Measurements from ENCODE around the gene MMP17.

The MMP17 gene

DNA sequence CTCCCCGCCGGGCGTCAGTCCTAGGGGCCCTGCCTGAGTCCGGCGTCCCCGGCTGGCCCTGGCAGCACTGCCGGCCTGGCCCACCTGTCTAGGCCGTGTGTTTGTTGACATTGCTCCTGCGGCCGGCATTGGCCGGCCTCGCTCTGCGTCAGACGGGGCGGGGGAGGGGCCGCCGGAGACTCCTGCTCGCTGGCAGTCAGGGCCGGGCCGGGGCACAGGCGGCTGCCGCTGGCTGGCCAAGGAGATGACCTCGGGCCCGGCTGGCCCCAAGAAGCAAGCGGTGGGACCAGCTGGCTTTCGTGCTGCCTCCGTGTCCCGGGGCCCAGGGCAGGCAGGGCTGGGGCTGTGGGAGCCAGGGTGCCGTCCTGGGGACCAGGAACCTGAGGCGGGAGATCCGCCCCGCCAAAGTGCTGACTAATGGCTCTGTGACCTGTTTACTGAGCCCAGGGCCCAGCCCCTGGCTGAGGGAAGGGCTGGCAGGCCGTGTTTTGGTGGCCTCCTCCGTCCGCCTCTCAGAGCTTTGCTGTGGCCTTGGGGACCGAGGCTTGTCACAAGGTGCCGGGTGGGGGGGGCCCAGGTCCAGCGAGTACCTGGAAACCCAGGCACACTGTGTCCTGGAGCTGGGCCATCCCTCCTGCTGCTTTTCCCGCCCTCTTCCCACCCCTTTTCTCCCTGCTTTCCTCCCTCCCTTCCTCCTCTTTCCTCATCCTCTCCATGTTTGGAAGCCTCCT, 68.1 kb downstream of the MMP17 start:
- DNase-seq, result peak; percentile 56 to 69

DNA sequence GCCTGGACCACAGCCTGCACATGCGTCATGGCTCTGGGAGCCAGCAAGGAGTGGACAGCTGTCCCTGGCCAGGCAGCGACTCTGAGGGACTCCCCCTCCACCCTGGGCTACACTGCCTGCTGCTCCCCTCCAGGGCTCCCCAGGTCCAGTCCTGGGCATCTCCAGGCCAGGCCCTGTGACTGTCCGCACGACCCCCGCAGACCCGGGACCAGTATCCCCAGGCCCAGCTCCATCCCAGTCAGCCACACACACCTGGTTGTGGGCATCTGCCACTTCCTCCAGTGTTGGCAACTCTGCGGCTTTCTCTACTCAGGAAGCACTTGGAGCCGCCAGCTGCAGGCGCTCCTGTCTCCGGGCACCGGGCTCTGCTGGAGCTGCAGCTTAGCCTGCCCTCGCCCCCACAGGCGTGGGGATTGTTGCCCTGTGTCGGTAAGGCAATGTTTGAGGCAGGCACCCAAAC, 68.6 kb downstream of the MMP17 start:
- no peak for DNase-seq

DNA sequence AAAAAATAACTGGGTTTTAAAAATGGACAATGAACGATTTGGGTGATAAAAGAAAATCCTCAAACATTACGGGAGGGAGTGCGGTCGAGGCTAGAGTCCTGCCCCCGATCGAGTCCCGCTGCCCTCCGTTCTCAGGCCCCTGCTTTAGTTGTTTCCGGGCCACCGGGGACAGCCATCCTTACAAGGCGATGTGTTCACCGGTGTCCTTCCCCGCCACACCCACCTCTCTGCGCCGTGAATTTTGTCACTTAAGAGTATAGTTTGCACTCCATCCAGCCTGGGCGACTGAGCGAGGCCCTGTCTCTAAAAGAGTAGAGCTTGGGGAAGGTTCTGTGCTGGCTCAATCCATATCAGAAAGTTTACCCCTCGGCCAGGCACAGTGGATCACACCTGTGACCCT, 69.1 kb downstream of the MMP17 start:
- DNase-seq, result no peak

DNA sequence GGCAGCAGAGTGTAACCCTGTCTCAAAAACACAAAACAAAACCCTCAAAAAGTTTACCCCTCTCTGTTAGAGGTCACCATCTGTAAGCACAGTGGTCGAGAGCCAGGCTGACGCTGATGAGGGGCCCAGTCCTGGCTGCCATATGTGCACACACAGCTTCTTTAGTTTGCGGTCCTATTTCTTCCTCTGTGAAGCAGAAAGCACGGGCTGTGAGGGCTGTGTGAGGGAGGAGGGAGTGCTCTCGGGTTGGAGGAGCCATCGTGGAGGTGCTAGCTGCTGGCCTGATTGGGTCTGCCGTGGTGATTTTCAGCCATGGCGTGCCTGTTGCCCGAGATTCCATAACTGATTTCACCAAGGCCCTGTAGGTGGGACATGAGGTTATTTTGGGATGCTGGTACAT, 69.7 kb downstream of the MMP17 start:
- DNase-seq, result no peak

DNA sequence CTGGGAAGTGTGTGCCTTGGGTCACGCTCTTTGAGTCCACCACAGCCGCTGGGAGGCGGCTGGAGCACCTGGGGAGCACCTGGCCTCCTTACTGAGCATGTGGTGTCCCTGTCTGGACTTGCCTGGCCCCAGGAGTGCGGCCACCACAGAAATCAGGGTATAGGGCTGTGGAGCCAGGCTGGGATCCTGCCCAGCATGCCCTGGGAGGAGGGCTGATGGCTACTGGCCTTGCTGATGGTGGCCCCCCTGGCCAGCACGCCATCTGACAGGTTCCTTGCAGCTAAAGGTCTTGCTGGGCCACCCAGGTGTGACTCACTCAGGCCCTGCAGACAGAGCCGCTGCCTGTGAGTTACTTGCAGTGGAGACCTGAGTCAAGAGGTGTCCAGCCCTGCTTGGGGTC, 72.2 kb downstream of the MMP17 start:
- no peak for DNase-seq
